Neural progenitor cell (in vitro differentiated cells): ENCODE results near the gene MTFR2. TPM values are rescaled to one million over a fixed set of nuclear protein-coding genes. Genes with fewer than 3 reads are reported as not detected.

Source experiments
- DNase-seq: peaks from one replicate; pipeline ENCODE4 v3.0.0-alpha.2; 2016; ENCODE audit warnings: low spot score
- H2AFZ ChIP-seq: fragments of 200-600 bp; sonication (generic); replicated peaks from 2 replicates; pipeline ENCODE4 v1.6.1; 2016; ENCODE audit warnings: antibody characterized with exemption
- H3F3A ChIP-seq: fragments of 200-600 bp; sonication (generic); 2 replicates; pipeline ENCODE4 v1.6.1; 2016; ENCODE audit warnings: antibody characterized with exemption, low read depth
- H3K27ac ChIP-seq: fragments of 200-600 bp; sonication (generic); 2 replicates; pipeline ENCODE4 v1.5.1; 2016; ENCODE audit warnings: mild to moderate bottlenecking
- H3K27me3 ChIP-seq: fragments of 200-600 bp; sonication (generic); 2 replicates; pipeline ENCODE4 v1.6.1; 2016; ENCODE audit warnings: mild to moderate bottlenecking, moderate library complexity
- H3K36me3 ChIP-seq: fragments of 200-600 bp; sonication (generic); 2 replicates; pipeline ENCODE4 v1.5.1; 2016
- H3K4me1 ChIP-seq: fragments of 200-600 bp; sonication (generic); 2 replicates; pipeline ENCODE4 v1.6.1; 2016; ENCODE audit warnings: mixed run types
- H3K4me2 ChIP-seq: fragments of 200-600 bp; sonication (generic); 2 replicates; pipeline ENCODE4 v1.6.1; 2016
- H3K4me3 ChIP-seq: fragments of 200-600 bp; sonication (generic); 2 replicates; pipeline ENCODE4 v1.5.1; 2016
- H3K79me2 ChIP-seq: fragments of 200-600 bp; sonication (generic); 2 replicates; pipeline ENCODE4 v1.6.1; 2016; ENCODE audit warnings: low read depth
- H3K9ac ChIP-seq: fragments of 200-600 bp; sonication (generic); 2 replicates; pipeline ENCODE4 v1.6.1; 2016
- H3K9me3 ChIP-seq: fragments of 200-600 bp; sonication (generic); 2 replicates; pipeline ENCODE4 v1.5.1; 2016; ENCODE audit warnings: low read depth
- H4K20me1 ChIP-seq: fragments of 200-600 bp; sonication (generic); 2 replicates; pipeline ENCODE4 v1.6.1; 2016; ENCODE audit warnings: low read depth
- H3K27ac Mint-ChIP-seq: 3 replicates; pipeline ENCODE4 v1.8.0; 2021; ENCODE audit warnings: mixed read lengths
- H3K27me3 Mint-ChIP-seq: 2 replicates; pipeline ENCODE4 v1.8.0; 2022; ENCODE audit warnings: low read depth, mild to moderate bottlenecking, inconsistent platforms, moderate library complexity, mixed read lengths; ENCODE audit not compliant: insufficient read depth
- H3K36me3 Mint-ChIP-seq: 3 replicates; pipeline ENCODE4 v1.8.0; 2021; ENCODE audit warnings: mixed read lengths
- H3K4me1 Mint-ChIP-seq: 3 replicates; pipeline ENCODE4 v1.8.0; 2021; ENCODE audit warnings: mixed read lengths
- H3K4me3 Mint-ChIP-seq: 3 replicates; pipeline ENCODE4 v1.8.0; 2021; ENCODE audit warnings: mild to moderate bottlenecking, moderate library complexity, mixed read lengths
- H3K9me3 Mint-ChIP-seq: 3 replicates; pipeline ENCODE4 v1.8.0; 2020; ENCODE audit warnings: mixed read lengths
- CTCF ChIP-seq: fragments of 200-600 bp; sonication (generic); IDR thresholded peaks from 2 replicates; pipeline ENCODE4 v1.5.1; 2017; ENCODE audit warnings: antibody characterized with exemption, mild to moderate bottlenecking
- EZH2 ChIP-seq: fragments of 200-600 bp; sonication (generic); IDR thresholded peaks from 2 replicates; pipeline ENCODE4 v1.6.1; 2017; ENCODE audit warnings: antibody characterized with exemption, mild to moderate bottlenecking, moderate library complexity
- EZH2phosphoT487 ChIP-seq: fragments of 200-600 bp; sonication (generic); IDR thresholded peaks from 2 replicates; pipeline ENCODE4 v1.6.1; 2017; ENCODE audit warnings: antibody characterized with exemption
- total RNA-seq: library from RNA; depleted of rRNA; stranded (reverse); fragments of >200 nt; gene quantifications from 2 replicates; pipeline ENCODE4 v1.2.3, GENCODE V29; 2015; ENCODE audit warnings: low replicate concordance

Gene MTFR2
- total RNA-seq, 1 donor from 2014 or later, result 12.6 TPM

- no peak overlapping the region for H3K4me3 Mint-ChIP-seq
- peak overlapping the region; percentile 1 for H3K27ac Mint-ChIP-seq
- TF ChIP-seq CTCF, result no peak
- no peak for TF ChIP-seq EZH2
- TF ChIP-seq EZH2phosphoT487, result no peak
- H3K27ac ChIP-seq, result no peak overlapping the region
- no peaks in the 10 kb centered on the region for H3K9me3 Mint-ChIP-seq
- H2AFZ ChIP-seq, result no peak overlapping the region
- no peaks in the 10 kb centered on the region for H3F3A ChIP-seq
- H3K9me3 ChIP-seq, result no peaks in the 10 kb centered on the region
- H3K27me3 Mint-ChIP-seq, result no peaks in the 10 kb centered on the region
- H3K9ac ChIP-seq, result no peak overlapping the region
- no peaks in the 10 kb centered on the region for H3K36me3 Mint-ChIP-seq
- H3K4me3 ChIP-seq, result no peak overlapping the region
- H4K20me1 ChIP-seq, result no peaks in the 10 kb centered on the region
- peak; percentile 14 for DNase-seq
- no peaks in the 10 kb centered on the region for H3K79me2 ChIP-seq
- H3K4me1 ChIP-seq, result no peaks in the 10 kb centered on the region
- peaks cover 3% of the 10 kb centered on the region for H3K36me3 ChIP-seq
- no peak overlapping the region for H3K4me2 ChIP-seq
- no peaks in the 10 kb centered on the region for H3K27me3 ChIP-seq
- H3K4me1 Mint-ChIP-seq, result no peaks in the 10 kb centered on the region
Observed at GRCh38 chr6:136236466-136237293, 13.4 kb downstream of the MTFR2 start.

- no peaks in the 10 kb centered on the region for H3K79me2 ChIP-seq
- H3K9me3 ChIP-seq, result no peaks in the 10 kb centered on the region
- H4K20me1 ChIP-seq, result no peaks in the 10 kb centered on the region
- no peaks in the 10 kb centered on the region for H3K36me3 Mint-ChIP-seq
- no peaks in the 10 kb centered on the region for H3K27me3 ChIP-seq
- H3K4me1 Mint-ChIP-seq, result no peaks in the 10 kb centered on the region
- H3K27me3 Mint-ChIP-seq, result no peaks in the 10 kb centered on the region
- DNase-seq, result no peak
- no peak overlapping the region for H3K27ac ChIP-seq
- H3K4me2 ChIP-seq, result no peak overlapping the region
- H3K9me3 Mint-ChIP-seq, result no peaks in the 10 kb centered on the region
- H3K4me3 Mint-ChIP-seq, result no peak overlapping the region
- no peaks in the 10 kb centered on the region for H3K36me3 ChIP-seq
- no peak overlapping the region for H2AFZ ChIP-seq
- no peak overlapping the region for H3K4me3 ChIP-seq
- no peak overlapping the region for H3K9ac ChIP-seq
- H3F3A ChIP-seq, result no peaks in the 10 kb centered on the region
- H3K27ac Mint-ChIP-seq, result no peak overlapping the region
- TF ChIP-seq EZH2phosphoT487 (no peak), EZH2 (no peak), CTCF (no peak)
- H3K4me1 ChIP-seq, result no peaks in the 10 kb centered on the region
Observed at GRCh38 chr6:136235233-136235564, 14.9 kb downstream of the MTFR2 start.

GRCh38 chr6:136232701-136233100 is 17.4 kb downstream of the MTFR2 start:
- Mint-ChIP-seq H3K4me3 (no peak overlapping the region), H3K27ac (no peak overlapping the region), H3K9me3 (no peaks in the 10 kb centered on the region), H3K4me1 (no peaks in the 10 kb centered on the region), H3K27me3 (no peaks in the 10 kb centered on the region), H3K36me3 (no peaks in the 10 kb centered on the region)
- Histone ChIP-seq H3K4me2 (no peak overlapping the region), H3K9ac (no peak overlapping the region), H3F3A (no peaks in the 10 kb centered on the region), H3K27ac (no peak overlapping the region), H4K20me1 (no peaks in the 10 kb centered on the region), H2AFZ (no peak overlapping the region), H3K9me3 (no peaks in the 10 kb centered on the region), H3K79me2 (no peaks in the 10 kb centered on the region), H3K27me3 (no peaks in the 10 kb centered on the region), H3K4me1 (no peaks in the 10 kb centered on the region), H3K4me3 (no peak overlapping the region), H3K36me3 (no peaks in the 10 kb centered on the region)
- TF ChIP-seq EZH2phosphoT487 (no peak), EZH2 (no peak), CTCF (no peak)
- DNase-seq, result no peak
